Measurements from ENCODE around the gene LAPTM5. TPM values are rescaled to one million over a fixed set of nuclear protein-coding genes. Genes with fewer than 3 reads are reported as not detected.

Gene LAPTM5
- total RNA-seq, 1 experiment from 2014 or later, result 1.5 TPM

- TF ChIP-seq SRF (IDR thresholded peaks at IDR 0.05; ENCODE audit: low read depth), result no peak
- no peak for TF ChIP-seq SIN3A (IDR thresholded peaks at IDR 0.05; ENCODE audit: low read depth)
- TF ChIP-seq TCF7L2 (IDR thresholded peaks at IDR 0.05; ENCODE audit: borderline replicate concordance, extremely low read depth, insufficient read depth, insufficient read length), result no peak
- TF ChIP-seq ATF3 (IDR thresholded peaks at IDR 0.05), result no peak
- no peak for TF ChIP-seq EZH2 (IDR thresholded peaks at IDR 0.05)
- no peak for TF ChIP-seq RAD21 (IDR thresholded peaks at IDR 0.05; ENCODE audit: low read depth)
- TF ChIP-seq JUND (IDR thresholded peaks at IDR 0.05), result no peak
- TF ChIP-seq MAX (IDR thresholded peaks at IDR 0.05), result no peak
- TF ChIP-seq ELF1 (IDR thresholded peaks at IDR 0.05; ENCODE audit: borderline replicate concordance, low read depth), result no peak
- no peak for TF ChIP-seq POLR2A (IDR thresholded peaks at IDR 0.05; ENCODE audit: borderline replicate concordance, extremely low read depth, insufficient read depth, insufficient read length)
- TF ChIP-seq POLR2AphosphoS5 (IDR thresholded peaks at IDR 0.05; ENCODE audit: low read depth, low read length), result no peak
- no peak for TF ChIP-seq CEBPB (IDR thresholded peaks at IDR 0.05; ENCODE audit: low read depth)
- TF ChIP-seq ZBTB33 (IDR thresholded peaks at IDR 0.05; ENCODE audit: extremely low read depth, insufficient replicate concordance, low read length), result no peak
- TF ChIP-seq EGR1 (IDR thresholded peaks at IDR 0.05; ENCODE audit: low read depth), result no peak
- no peak for TF ChIP-seq ZNF274 (IDR thresholded peaks at IDR 0.05; ENCODE audit: low read depth, low read length)
- no peak for TF ChIP-seq CTCF (IDR thresholded peaks at IDR 0.05 in 2 of 3, conservative IDR thresholded peaks at IDR 0.05 in 1 of 3; ENCODE audit: borderline replicate concordance in 1 of 3, insufficient read depth in 1 of 3, low read depth in 2 of 3, low read length in 2 of 3)
- no peak for TF ChIP-seq REST (IDR thresholded peaks at IDR 0.05; ENCODE audit: low read depth)
- no peak for TF ChIP-seq CBX3 (IDR thresholded peaks at IDR 0.05; ENCODE audit: low read depth)
- intact Hi-C loops (cut with micrococcal nuclease), result no loop called here
- CTCF ChIA-PET, result interaction anchor here (1.2 to 4.4 kb wide), 5 partner anchors 38 to 190 kb away, joined by 3 to 210 read pairs (median 41); partner anchors contain the start of gene LAPTM5
- no peak overlapping the region for H3K9ac ChIP-seq (ENCODE audit: low read length)
- POLR2A ChIA-PET, result interaction anchor here (1.0 to 2.5 kb wide), 3 partner anchors 58 to 191 kb away, joined by 3 to 43 read pairs (median 10); no protein-coding TSS in a partner anchor
- no peaks in the 10 kb centered on the region for H3K9me2 ChIP-seq (ENCODE audit: insufficient read depth)
- no peak overlapping the region for H3K27ac ChIP-seq (ENCODE audit: low read depth, low read length)
- peaks cover 0 to 6% of the 10 kb centered on the region in 2 experiments; a peak in 1 of 4 replicates for H3K9me3 ChIP-seq (ENCODE audit: control insufficient read depth in 1 of 2, insufficient read depth in 1 of 2, low read depth in 1 of 2, low read length in 2 of 2)
- H3K4me3 ChIP-seq (replicated peaks in 1 of 2; ENCODE audit: low read depth in 1 of 2, low read length in 2 of 2), result no peak overlapping the region
- BruUV-seq (replicated peaks), result no TSS peak
- H3K79me2 ChIP-seq (ENCODE audit: insufficient read depth, low read length), result no peaks in the 10 kb centered on the region
- no peak overlapping the region for H2AFZ ChIP-seq (ENCODE audit: low read depth, low read length, poor library complexity, severe bottlenecking)
- RAD21 ChIA-PET (ENCODE audit: low non-redundant PET in 1 of 2, low total read pairs in 2 of 2, uncharacterized antibody in 2 of 2, unreplicated experiment in 2 of 2), result interaction anchor here (0.5 to 2.6 kb wide), 4 partner anchors 58 to 196 kb away, joined by 3 to 39 read pairs (median 19); no protein-coding TSS in a partner anchor
- H3K4me1 ChIP-seq (ENCODE audit: control insufficient read depth in 1 of 2, insufficient read depth in 2 of 2, low read length in 2 of 2), result peaks cover 22 to 34% of the 10 kb centered on the region in 2 experiments
- no peaks in the 10 kb centered on the region for H4K20me1 ChIP-seq (ENCODE audit: insufficient read depth)
- ATAC-seq (no peak), DNase-seq (ENCODE audit: low read depth, low spot score) (no peak)
- no peak overlapping the region for H3K4me2 ChIP-seq (ENCODE audit: low read length)
- H3K36me3 ChIP-seq (ENCODE audit: control insufficient read depth in 1 of 2, insufficient read depth in 2 of 2, low read length in 2 of 2), result no peaks in the 10 kb centered on the region
- no peaks in the 10 kb centered on the region for H3K27me3 ChIP-seq (ENCODE audit: insufficient read depth, low read length)
These were observed 37.0 kb downstream of the LAPTM5 start for GRCh38 chr1:30720271-30721223.

Data from HCT116 (cell line).